ENCODE results near the gene PERM1.
"Not testable (repeated sequence)": the region's sequence is repeated elsewhere in the genome, so short reads cannot be mapped to it uniquely, and the experiment has no call there.

PERM1 gene

GRCh38 chr1:998995-999724 lies 17.3 kb upstream of the PERM1 start:
- DNase-seq (ENCODE audit: low read depth) = no peak

GRCh38 chr1:998745-998994 lies 16.8 kb upstream of the PERM1 start:
- no peak for DNase-seq (ENCODE audit: low read depth)

- DNase-seq (ENCODE audit: low read depth) = no peak
Observed at GRCh38 chr1:997993-998744, 16.3 kb upstream of the PERM1 start.

- no peak for DNase-seq (ENCODE audit: low read depth)
Observed at GRCh38 chr1:997713-997992, 15.8 kb upstream of the PERM1 start.

GRCh38 chr1:996851-997712 lies 15.2 kb upstream of the PERM1 start:
- no peak for DNase-seq (ENCODE audit: low read depth)

- DNase-seq (ENCODE audit: low read depth) = no peak
Observed at GRCh38 chr1:995665-996633, 14.1 kb upstream of the PERM1 start.

GRCh38 chr1:994546-994945 lies 12.7 kb upstream of the PERM1 start:
- DNase-seq (ENCODE audit: low read depth) = not testable (repeated sequence)

GRCh38 chr1:993379-993995 lies 11.6 kb upstream of the PERM1 start:
- DNase-seq (ENCODE audit: low read depth) = no peak

- no peak for DNase-seq (ENCODE audit: low read depth)
Observed at GRCh38 chr1:992362-992761, 10.5 kb upstream of the PERM1 start.

GRCh38 chr1:991895-992294 lies 10.0 kb upstream of the PERM1 start:
- no peak for DNase-seq (ENCODE audit: low read depth)

- DNase-seq (ENCODE audit: low read depth) = not testable (repeated sequence)
Observed at GRCh38 chr1:991275-991674, 9.4 kb upstream of the PERM1 start.

GRCh38 chr1:988061-988460 lies 6.2 kb upstream of the PERM1 start:
- DNase-seq (ENCODE audit: low read depth) = not testable (repeated sequence)

- DNase-seq (ENCODE audit: low read depth) = no peak
Observed at GRCh38 chr1:985126-985525, 3.2 kb upstream of the PERM1 start.

- no peak for DNase-seq (ENCODE audit: low read depth)
Observed at GRCh38 chr1:984476-984814, 2.6 kb upstream of the PERM1 start.

- DNase-seq (ENCODE audit: low read depth) = peak; percentile 52
Observed at GRCh38 chr1:983798-984475, 2.0 kb upstream of the PERM1 start.

- no peak for DNase-seq (ENCODE audit: low read depth)
Observed at GRCh38 chr1:982765-983436, 1.0 kb upstream of the PERM1 start.

GRCh38 chr1:981491-981954 lies 370 bp downstream of the PERM1 start:
- DNase-seq (ENCODE audit: low read depth) = no peak

- DNase-seq (ENCODE audit: low read depth) = no peak
Observed at GRCh38 chr1:980602-981395, 1.1 kb downstream of the PERM1 start.

- DNase-seq (ENCODE audit: low read depth) = no peak
Observed at GRCh38 chr1:980137-980571, 1.7 kb downstream of the PERM1 start.

- no peak for DNase-seq (ENCODE audit: low read depth)
Observed at GRCh38 chr1:979744-980072, 2.2 kb downstream of the PERM1 start.
